ENCODE results near the gene THAP3.

DNA sequence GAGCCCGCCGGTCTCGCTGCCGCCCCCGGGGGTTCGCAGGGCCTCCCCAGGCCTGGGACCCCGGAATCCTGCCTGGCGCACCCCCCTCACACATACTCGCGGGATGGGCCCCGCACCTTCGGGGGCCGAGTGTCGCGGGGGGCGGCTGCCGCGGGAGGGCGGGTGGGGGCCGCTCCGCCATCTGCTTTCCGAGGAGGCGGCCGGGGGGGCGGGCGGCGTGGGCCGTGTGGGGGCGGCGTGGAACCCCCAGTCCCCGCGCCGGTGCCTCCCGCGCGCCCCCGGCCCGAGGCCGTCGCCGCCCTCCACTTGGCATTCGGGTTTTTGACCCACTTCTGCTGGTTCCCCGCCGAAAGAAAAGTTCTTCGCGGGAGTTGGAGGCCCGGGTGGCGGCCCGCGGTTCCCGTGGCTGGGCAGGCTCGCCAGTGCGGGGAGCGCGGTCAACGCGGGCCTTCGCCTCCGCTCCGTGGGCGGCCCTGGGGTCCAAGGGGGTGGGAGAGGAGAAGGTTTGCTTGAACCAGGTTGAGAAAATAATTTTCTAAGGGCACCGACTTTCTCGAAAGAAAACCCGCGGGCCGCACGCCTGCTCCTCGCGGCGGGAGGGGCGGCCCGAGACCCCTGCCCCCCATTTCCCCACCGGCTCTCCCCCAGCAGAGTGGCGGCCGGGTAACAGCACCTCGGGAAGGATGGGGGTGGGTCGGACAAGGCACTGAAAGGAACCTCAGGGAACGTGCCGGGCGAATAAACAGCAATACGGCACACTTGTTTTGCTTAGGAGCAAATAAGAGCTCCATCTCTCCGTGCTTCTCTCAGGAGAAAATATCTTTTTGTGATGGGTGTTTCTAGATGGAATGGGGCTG, 9.5 kb upstream of the THAP3 start:
- TF ChIP-seq POLR2AphosphoS5 (IDR thresholded peaks at IDR 0.05) = no peak
- TF ChIP-seq, protein P1, sequence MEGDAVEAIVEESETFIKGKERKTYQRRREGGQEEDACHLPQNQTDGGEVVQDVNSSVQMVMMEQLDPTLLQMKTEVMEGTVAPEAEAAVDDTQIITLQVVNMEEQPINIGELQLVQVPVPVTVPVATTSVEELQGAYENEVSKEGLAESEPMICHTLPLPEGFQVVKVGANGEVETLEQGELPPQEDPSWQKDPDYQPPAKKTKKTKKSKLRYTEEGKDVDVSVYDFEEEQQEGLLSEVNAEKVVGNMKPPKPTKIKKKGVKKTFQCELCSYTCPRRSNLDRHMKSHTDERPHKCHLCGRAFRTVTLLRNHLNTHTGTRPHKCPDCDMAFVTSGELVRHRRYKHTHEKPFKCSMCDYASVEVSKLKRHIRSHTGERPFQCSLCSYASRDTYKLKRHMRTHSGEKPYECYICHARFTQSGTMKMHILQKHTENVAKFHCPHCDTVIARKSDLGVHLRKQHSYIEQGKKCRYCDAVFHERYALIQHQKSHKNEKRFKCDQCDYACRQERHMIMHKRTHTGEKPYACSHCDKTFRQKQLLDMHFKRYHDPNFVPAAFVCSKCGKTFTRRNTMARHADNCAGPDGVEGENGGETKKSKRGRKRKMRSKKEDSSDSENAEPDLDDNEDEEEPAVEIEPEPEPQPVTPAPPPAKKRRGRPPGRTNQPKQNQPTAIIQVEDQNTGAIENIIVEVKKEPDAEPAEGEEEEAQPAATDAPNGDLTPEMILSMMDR (IDR thresholded peaks at IDR 0.05) = no peak

Data from prostate gland (tissue), 2 donors.